T-helper 2 cell treated with Interferon-gamma antibody and Interleukin-4, amounts not matched to agents 100 ng/mL and 5 ng/mL, for 36 hours (primary cell): Measurements from ENCODE around the gene HAO2. TPM values are rescaled to one million over a fixed set of nuclear protein-coding genes. Genes with fewer than 3 reads are reported as not detected.

Source experiments
- intact Hi-C: fragments of 100-400 bp; cut with micrococcal nuclease; formaldehyde crosslinking; loops from one replicate; pipeline ENCODE4 v1.15.1; 2023
- total RNA-seq: library from RNA; stranded (reverse); gene quantifications from 2 replicates; pipeline ENCODE4 v1.2.3, GENCODE V29; 2022

Gene HAO2
- total RNA-seq, 1 donor from 2014 or later = not detected

DNA sequence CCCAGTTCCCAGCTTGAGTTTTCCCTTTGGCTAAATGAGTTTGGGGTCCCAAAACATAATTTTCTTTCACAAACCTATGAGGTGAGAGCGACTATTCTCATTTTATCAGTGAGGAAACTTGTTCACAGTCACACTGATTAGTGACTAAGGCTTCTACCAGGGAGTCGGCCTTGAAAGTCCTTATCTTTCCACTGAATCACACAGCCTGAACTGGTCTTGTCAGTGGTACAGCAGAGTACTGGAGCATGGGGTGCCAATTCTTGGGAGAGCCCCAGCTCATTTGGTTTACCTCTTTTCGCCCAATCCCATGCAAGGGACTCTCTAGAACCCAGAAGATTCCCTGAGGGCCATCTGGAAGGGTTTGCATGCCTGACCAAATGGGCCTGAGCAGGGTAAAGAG lies 63.3 kb downstream of the HAO2 start:
- intact Hi-C loops = no loop called here

- intact Hi-C loops = no loop called here
Measured at GRCh38 chr1:119435052-119435451, 66.5 kb downstream of the HAO2 start.

DNA sequence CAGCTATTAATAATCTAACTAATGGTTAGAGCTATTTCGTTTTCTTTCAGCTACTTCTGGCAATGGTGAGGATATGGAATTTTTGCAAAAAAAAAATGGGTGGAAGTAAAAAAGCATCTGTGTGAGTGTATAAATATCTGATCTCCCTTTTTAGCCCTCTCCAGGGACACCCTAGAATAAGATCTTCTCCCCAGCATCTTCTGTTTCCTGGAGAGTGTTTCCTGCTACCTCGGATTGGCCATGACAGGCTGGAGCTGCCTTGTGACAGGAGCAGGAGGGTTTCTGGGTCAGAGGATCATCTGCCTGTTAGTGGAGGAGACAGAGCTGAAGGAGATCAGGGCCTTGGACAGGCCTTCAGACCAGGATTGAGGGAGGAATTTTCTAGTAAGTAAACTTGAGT lies 70.2 kb downstream of the HAO2 start:
- intact Hi-C loops = no loop called here

DNA sequence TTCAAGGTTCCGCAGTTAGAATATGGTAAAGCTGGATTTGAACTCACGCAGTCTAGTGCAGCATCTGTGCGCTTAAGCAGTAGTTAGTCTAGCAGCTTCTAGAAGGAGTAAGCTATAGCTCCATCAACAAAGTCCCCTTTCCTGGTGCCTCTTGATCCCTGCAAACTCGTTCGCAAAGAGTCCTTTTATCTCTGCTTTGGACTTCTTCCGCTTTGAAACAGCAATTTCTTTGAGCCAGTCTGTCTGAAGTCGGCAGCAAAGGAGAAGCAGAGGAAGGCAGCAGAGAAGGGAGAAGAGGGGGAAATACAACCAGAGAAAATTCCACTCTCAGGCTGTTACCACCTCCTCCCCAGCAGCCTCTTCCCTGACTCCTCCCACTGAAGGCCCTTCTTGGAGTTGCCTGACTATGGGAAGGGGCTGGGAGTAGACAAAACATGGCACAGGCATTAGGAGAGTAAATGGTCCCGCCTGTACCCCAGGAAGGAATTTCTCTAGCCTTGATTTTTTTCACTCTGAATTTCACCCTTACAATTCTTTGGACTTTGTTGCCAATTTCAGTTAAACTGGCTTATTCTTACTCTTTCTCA lies 72.2 kb downstream of the HAO2 start:
- intact Hi-C loops = no loop called here

GRCh38 chr1:119442756-119443155 lies 74.2 kb downstream of the HAO2 start:
- intact Hi-C loops = no loop called here

Other genes with a start within 250 kb of the HAO2 start
- 14.1 and 14.6 TPM in 2 replicates for gene WARS2, start 228.1 kb upstream of the HAO2 start, total RNA-seq
- not detected in 2 replicates for gene HSD3B2, start 46.4 kb downstream of the HAO2 start, total RNA-seq
- gene HSD3B1, start 138.4 kb downstream of the HAO2 start, total RNA-seq = not detected in 2 replicates